Transverse colon (tissue), 4 donors: ENCODE results near the gene KDM2B. TPM values are rescaled to one million over a fixed set of nuclear protein-coding genes. Genes with fewer than 3 reads are reported as not detected.
A peak's percentile ranks its signal among the peaks of the same experiment; 100 is the strongest.

Experiments used
- DNase-seq: peaks from one replicate; pipeline ENCODE4 v3.0.0-alpha.2; 2019
- H3K27ac ChIP-seq, 4 donors: fragments of 200-600 bp; sonication (generic); 2 replicates each; pipeline ENCODE4 v1.5.1; 2016 to 2018; ENCODE audit warnings: inconsistent platforms in 4 of 4
- H3K27me3 ChIP-seq: fragments of 200-600 bp; sonication (generic); 2 replicates; pipeline ENCODE4 v1.5.1; 2017; ENCODE audit warnings: inconsistent platforms
- H3K36me3 ChIP-seq, 4 donors: fragments of 200-600 bp; sonication (generic); 2 replicates each; pipeline ENCODE4 v1.5.1; 2017 to 2019; ENCODE audit warnings: inconsistent platforms in 4 of 4
- H3K4me1 ChIP-seq, 4 donors: fragments of 200-600 bp; sonication (generic); 2 replicates each; pipeline ENCODE4 v1.5.1; 2017 to 2020; ENCODE audit warnings: inconsistent platforms in 4 of 4
- H3K4me3 ChIP-seq, 4 donors: fragments of 200-600 bp; sonication (generic); 1 replicate in 1 of 4; 2 replicates in 3 of 4; pipeline versions ENCODE4 v1.5.1 to v1.6.1; 2017 to 2019; ENCODE audit warnings: inconsistent platforms in 4 of 4
- H3K9me3 ChIP-seq, 2 donors: fragments of 200-600 bp; sonication (generic); 2 replicates each; pipeline ENCODE4 v1.5.1; 2017 to 2019; ENCODE audit warnings: inconsistent platforms in 2 of 2
- CTCF ChIP-seq, 5 experiments: fragments of 200-600 bp in 3 of 5; fragments of 450-650 bp in 2 of 5; sonication (generic) in 3 of 5; IDR thresholded peaks; 1 replicate in 2 of 5; 2 replicates in 3 of 5; pipeline ENCODE4 v1.5.1; 2016 to 2017; ENCODE audit warnings: antibody characterized with exemption in 5 of 5, inconsistent platforms in 3 of 5, mild to moderate bottlenecking in 2 of 5, moderate library complexity in 1 of 5
- EP300 ChIP-seq: sonication (generic); formaldehyde crosslinking; IDR thresholded peaks from one replicate; pipeline ENCODE4 v1.6.1; 2017; ENCODE audit warnings: antibody characterized with exemption, low read depth
- POLR2A ChIP-seq: fragments of 450-650 bp; IDR thresholded peaks from one replicate; pipeline ENCODE4 v1.6.1; 2016; ENCODE audit warnings: antibody characterized with exemption, mild to moderate bottlenecking, moderate library complexity
- POLR2AphosphoS5 ChIP-seq, 3 donors: sonication (generic); formaldehyde crosslinking; IDR thresholded peaks; one replicate each; pipeline ENCODE4 v1.6.1; 2016; ENCODE audit warnings: antibody characterized with exemption in 3 of 3
- WGBS, 2 donors: methylation state at CpG; one replicate each; pipeline ENCODE4 v1.1.5; 2018; ENCODE audit warnings: low coverage in 1 of 2; 5-methylcytosine and 5-hydroxymethylcytosine counted together
- in situ Hi-C, 4 donors: fragments of 200-750 bp; cut with MboI; loops; one replicate each; pipeline versions ENCODE4 v1.15.0 to v1.15.1; 2017; ENCODE audit warnings: low sequenced_read_pairs in 3 of 4, low pct_ligation_motif_present in 1 of 4, low pct_unique_long_range_greater_than_20kb in 1 of 4
- intact Hi-C: fragments of 100-400 bp; cut with DNase I; formaldehyde crosslinking; loops from one replicate; pipeline ENCODE4 v1.15.1; 2023; ENCODE audit warnings: low total_unique reads
- total RNA-seq, 4 donors: library from RNA; depleted of rRNA; stranded (reverse); fragments of >200 nt; gene quantifications; one replicate each; pipeline ENCODE4 v1.1.0, GENCODE V29; 2016

Gene KDM2B
- total RNA-seq, 4 donors from 2014 or later: 7.2 to 39.3 (median 15.2) TPM

DNA sequence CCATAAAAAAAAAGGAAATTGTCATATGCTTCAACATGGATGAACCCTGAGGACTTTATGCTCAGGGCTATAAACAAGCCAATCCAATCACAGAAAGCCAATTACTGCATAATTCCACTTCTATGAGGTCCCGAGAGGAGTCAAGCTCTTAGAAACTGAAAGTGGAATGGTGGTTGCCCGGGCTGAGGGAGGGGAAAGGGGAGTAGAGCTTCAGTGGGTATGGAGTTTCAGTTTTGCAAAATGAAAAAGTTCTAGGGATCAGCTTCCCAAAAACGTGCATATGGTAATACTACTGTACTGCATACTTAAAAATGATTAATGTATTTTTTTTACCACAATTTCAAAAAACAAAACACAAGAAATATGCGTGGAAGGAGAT is 128.9 kb downstream of the KDM2B start:
- Histone ChIP-seq H3K27me3 (no peaks in the 10 kb centered on the region), H3K4me1 (peaks cover 3 to 23% (median 17%) of the 10 kb centered on the region in 4 donors), H3K27ac (peak overlapping the region; percentile 66 to 84 (median 80)), H3K4me3 (peak overlapping the region in 3 of 4 donors; percentile 9 to 40 (median 19)), H3K36me3 (no peaks in the 10 kb centered on the region), H3K9me3 (no peaks in the 10 kb centered on the region)
- intact Hi-C loops (no loop called here), in situ Hi-C loops (no loop called here)
- TF ChIP-seq CTCF (IDR thresholded peaks at IDR 0.05) (no peak), POLR2A (no peak), EP300 (no peak), POLR2AphosphoS5 (IDR thresholded peaks at IDR 0.05) (no peak)
- 10 to 15% methylated on average over 4 of the region's 4 CpGs for WGBS, 2 donors
- DNase-seq: peak; percentile 59

GRCh38 chr12:121448771-121449315 is 132.0 kb downstream of the KDM2B start:
- H3K36me3 ChIP-seq: no peaks in the 10 kb centered on the region
- intact Hi-C loops: no loop called here

GRCh38 chr12:121446750-121447149 is 134.1 kb downstream of the KDM2B start:
- no peaks in the 10 kb centered on the region for H3K36me3 ChIP-seq
- intact Hi-C loops: no loop called here
- 79 to 86% methylated on average over 3 of the region's 3 CpGs for WGBS, 2 donors
- no peaks in the 10 kb centered on the region for H3K9me3 ChIP-seq
- DNase-seq: no peak
- H3K4me1 ChIP-seq: peaks cover 8 to 28% (median 17%) of the 10 kb centered on the region in 4 donors
- no peaks in the 10 kb centered on the region for H3K27me3 ChIP-seq
- in situ Hi-C loops: loop anchor here in 2 of 4 donors (10.0 to 25.0 kb wide), 2 partner anchors 109 to 112 kb away; no protein-coding TSS in a partner anchor
- TF ChIP-seq POLR2AphosphoS5 (IDR thresholded peaks at IDR 0.05): no peak
- no peak for TF ChIP-seq EP300
- TF ChIP-seq POLR2A: no peak
- TF ChIP-seq CTCF (IDR thresholded peaks at IDR 0.05): no peak
- no peak overlapping the region for H3K27ac ChIP-seq
- no peak overlapping the region for H3K4me3 ChIP-seq

More at GRCh38 chr12:121448771-121449315, 132.0 kb downstream of the KDM2B start:
- no peaks in the 10 kb centered on the region for H3K9me3 ChIP-seq
- TF ChIP-seq POLR2A (no peak), CTCF (IDR thresholded peaks at IDR 0.05) (no peak), EP300 (no peak), POLR2AphosphoS5 (IDR thresholded peaks at IDR 0.05) (no peak)
- 87% methylated on average over 16 of the region's 16 CpGs; no CpG with 5 or more reads in 1 of the 2 donors for WGBS, 2 donors
- in situ Hi-C loops: loop anchor here in 2 of 4 donors (10.0 to 25.0 kb wide), 2 partner anchors 112 to 114 kb away; no protein-coding TSS in a partner anchor
- no peak for DNase-seq
- H3K27ac ChIP-seq: no peak overlapping the region
- H3K4me1 ChIP-seq: peaks cover 3 to 32% (median 24%) of the 10 kb centered on the region in 4 donors
- H3K27me3 ChIP-seq: no peaks in the 10 kb centered on the region
- no peak overlapping the region for H3K4me3 ChIP-seq

DNA sequence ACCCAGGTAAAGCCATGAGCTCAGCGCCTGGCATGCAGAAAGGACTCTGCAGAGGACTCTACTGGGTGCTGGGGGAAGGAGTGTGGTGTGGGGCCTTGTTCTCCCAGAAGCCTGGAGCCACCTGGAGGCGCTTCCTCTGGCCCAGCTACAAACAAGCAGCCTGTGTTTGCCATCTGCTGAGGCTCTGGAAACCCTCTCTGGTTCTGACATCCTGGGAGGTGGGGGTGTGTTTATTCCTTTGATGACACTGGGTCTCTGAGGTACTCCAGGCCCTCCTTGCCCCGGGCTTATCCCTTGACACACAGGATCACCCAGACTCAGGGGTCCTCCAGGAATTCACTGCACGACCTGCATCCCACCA is 136.0 kb downstream of the KDM2B start:
- 94% methylated on average over 4 of the region's 4 CpGs; no CpG with 5 or more reads in 1 of the 2 donors for WGBS, 2 donors
- Histone ChIP-seq H3K27me3 (no peaks in the 10 kb centered on the region), H3K9me3 (no peaks in the 10 kb centered on the region), H3K4me3 (no peak overlapping the region), H3K36me3 (no peaks in the 10 kb centered on the region), H3K27ac (peak overlapping the region in 2 of 4 donors; percentile 28 to 59), H3K4me1 (peaks cover 8 to 21% (median 12%) of the 10 kb centered on the region in 4 donors)
- in situ Hi-C loops (loop anchor here in 2 of 4 donors (10.0 to 25.0 kb wide), 2 partner anchors 108 to 110 kb away; no protein-coding TSS in a partner anchor), intact Hi-C loops (no loop called here)
- TF ChIP-seq POLR2AphosphoS5 (IDR thresholded peaks at IDR 0.05) (peak in 1 of 3 donors; percentile 9), EP300 (no peak), CTCF (IDR thresholded peaks at IDR 0.05) (no peak), POLR2A (no peak)
- no peak for DNase-seq
